Astrocyte (in vitro differentiated cells and primary cell): ENCODE data around the gene SWT1.

ENCODE experiments used
- CTCF ChIP-seq: IDR thresholded peaks from 2 replicates; pipeline ENCODE4 v1.5.1; 2011; ENCODE audit warnings: low read depth, mild to moderate bottlenecking, inconsistent platforms, low read length, moderate library complexity; ENCODE audit not compliant: insufficient read depth
- EZH2 ChIP-seq: IDR thresholded peaks from 2 replicates; pipeline ENCODE4 v1.6.1; 2012; ENCODE audit warnings: mild to moderate bottlenecking, low read length, inconsistent platforms; ENCODE audit not compliant: insufficient read depth

GRCh38 chr1:185284533-185285276, 127.7 kb downstream of the SWT1 start:
- TF ChIP-seq CTCF (no peak), EZH2 (no peak)
